ENCODE measurements around the gene RELL1. TPM values are rescaled to one million over a fixed set of nuclear protein-coding genes. Genes with fewer than 3 reads are reported as not detected.

Gene RELL1
- total RNA-seq, 1 donor from 2014 or later, result 36.6 TPM

GRCh38 chr4:37641886-37642849, 44.0 kb downstream of the RELL1 start:
- H3K27ac Mint-ChIP-seq (ENCODE audit: unreplicated experiment), result no peak overlapping the region
- no peak for TF ChIP-seq CTCF (IDR thresholded peaks at IDR 0.05; ENCODE audit: unreplicated experiment)
- H3K27me3 Mint-ChIP-seq (ENCODE audit: unreplicated experiment), result peaks cover 2% of the 10 kb centered on the region
- no peak for DNase-seq (ENCODE audit: low spot score)
- peaks cover 17% of the 10 kb centered on the region for H3K36me3 Mint-ChIP-seq (ENCODE audit: low read depth, unreplicated experiment)
- no peaks in the 10 kb centered on the region for H3K9me3 Mint-ChIP-seq (ENCODE audit: unreplicated experiment)
- no peaks in the 10 kb centered on the region for H3K4me1 Mint-ChIP-seq (ENCODE audit: unreplicated experiment)
- H3K4me3 Mint-ChIP-seq (ENCODE audit: unreplicated experiment), result no peak overlapping the region

GRCh38 chr4:37641352-37641751, 44.8 kb downstream of the RELL1 start:
- DNase-seq (ENCODE audit: low spot score), result no peak
- Mint-ChIP-seq H3K27me3 (ENCODE audit: unreplicated experiment) (peaks cover 2% of the 10 kb centered on the region), H3K27ac (ENCODE audit: unreplicated experiment) (no peak overlapping the region), H3K9me3 (ENCODE audit: unreplicated experiment) (no peaks in the 10 kb centered on the region), H3K36me3 (ENCODE audit: low read depth, unreplicated experiment) (peaks cover 21% of the 10 kb centered on the region), H3K4me1 (ENCODE audit: unreplicated experiment) (no peaks in the 10 kb centered on the region), H3K4me3 (ENCODE audit: unreplicated experiment) (no peak overlapping the region)
- no peak for TF ChIP-seq CTCF (IDR thresholded peaks at IDR 0.05; ENCODE audit: unreplicated experiment)

GRCh38 chr4:37639551-37640285, 46.5 kb downstream of the RELL1 start:
- H3K4me3 Mint-ChIP-seq (ENCODE audit: unreplicated experiment), result no peak overlapping the region
- H3K36me3 Mint-ChIP-seq (ENCODE audit: low read depth, unreplicated experiment), result peaks cover 17% of the 10 kb centered on the region
- no peak overlapping the region for H3K27ac Mint-ChIP-seq (ENCODE audit: unreplicated experiment)
- no peaks in the 10 kb centered on the region for H3K4me1 Mint-ChIP-seq (ENCODE audit: unreplicated experiment)
- DNase-seq (ENCODE audit: low spot score), result no peak
- no peaks in the 10 kb centered on the region for H3K9me3 Mint-ChIP-seq (ENCODE audit: unreplicated experiment)
- TF ChIP-seq CTCF (IDR thresholded peaks at IDR 0.05; ENCODE audit: unreplicated experiment), result no peak
- H3K27me3 Mint-ChIP-seq (ENCODE audit: unreplicated experiment), result peaks cover 2% of the 10 kb centered on the region

- no peak for DNase-seq (ENCODE audit: low spot score)
- no peak overlapping the region for H3K4me3 Mint-ChIP-seq (ENCODE audit: unreplicated experiment)
- H3K9me3 Mint-ChIP-seq (ENCODE audit: unreplicated experiment), result no peaks in the 10 kb centered on the region
- peaks cover 35% of the 10 kb centered on the region for H3K36me3 Mint-ChIP-seq (ENCODE audit: low read depth, unreplicated experiment)
- no peaks in the 10 kb centered on the region for H3K4me1 Mint-ChIP-seq (ENCODE audit: unreplicated experiment)
- no peak for TF ChIP-seq CTCF (IDR thresholded peaks at IDR 0.05; ENCODE audit: unreplicated experiment)
- H3K27me3 Mint-ChIP-seq (ENCODE audit: unreplicated experiment), result peaks cover 6% of the 10 kb centered on the region
- H3K27ac Mint-ChIP-seq (ENCODE audit: unreplicated experiment), result no peak overlapping the region
These were observed 51.0 kb downstream of the RELL1 start for GRCh38 chr4:37635155-37635554.
